Fibroblast of gingiva (primary cell): Measurements from ENCODE around the gene STX16.
"Not testable (repeated sequence)": the region's sequence is repeated elsewhere in the genome, so short reads cannot be mapped to it uniquely, and the experiment has no call there.

Experiments
- DNase-seq: peaks from one replicate; pipeline ENCODE4 v3.0.0-alpha.2; 2011; ENCODE audit warnings: low read depth

Gene STX16

DNA sequence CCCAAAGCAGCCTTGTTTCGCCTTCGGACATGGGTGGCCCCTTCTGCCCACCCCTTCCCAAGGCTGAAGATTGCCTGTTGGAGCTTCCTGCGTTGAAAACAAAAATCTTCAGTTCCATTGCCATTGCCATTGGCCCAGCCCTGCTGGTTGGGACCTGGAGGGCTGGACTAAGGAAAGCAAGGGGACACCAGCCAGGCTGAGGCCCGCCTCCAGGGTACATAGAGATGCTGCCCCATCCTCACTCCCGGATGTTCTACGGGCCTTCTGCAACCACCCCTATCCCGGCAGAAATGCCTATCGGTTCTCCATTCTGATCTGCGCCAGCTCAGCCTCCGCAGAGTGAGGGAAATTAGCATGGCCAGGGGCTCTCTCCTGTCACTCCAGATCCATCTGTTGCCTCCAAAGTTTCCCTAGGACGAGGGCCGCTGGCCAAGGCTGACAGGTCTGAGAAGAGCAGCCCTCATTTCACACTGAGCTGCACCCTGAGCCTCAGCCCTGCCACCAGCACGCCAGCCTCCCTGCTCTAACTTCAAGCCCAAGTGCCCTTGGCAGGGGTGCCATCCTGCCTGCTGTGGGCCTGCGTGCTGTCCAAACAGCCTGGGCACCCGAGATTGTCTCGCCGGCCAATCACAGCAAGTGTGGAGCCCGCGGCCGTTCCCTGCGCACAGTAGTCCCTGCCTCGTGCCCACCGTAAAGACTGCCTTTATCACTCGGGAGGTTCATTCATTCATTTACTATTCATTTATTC, 13.4 kb upstream of the STX16 start:
- DNase-seq = no peak

DNA sequence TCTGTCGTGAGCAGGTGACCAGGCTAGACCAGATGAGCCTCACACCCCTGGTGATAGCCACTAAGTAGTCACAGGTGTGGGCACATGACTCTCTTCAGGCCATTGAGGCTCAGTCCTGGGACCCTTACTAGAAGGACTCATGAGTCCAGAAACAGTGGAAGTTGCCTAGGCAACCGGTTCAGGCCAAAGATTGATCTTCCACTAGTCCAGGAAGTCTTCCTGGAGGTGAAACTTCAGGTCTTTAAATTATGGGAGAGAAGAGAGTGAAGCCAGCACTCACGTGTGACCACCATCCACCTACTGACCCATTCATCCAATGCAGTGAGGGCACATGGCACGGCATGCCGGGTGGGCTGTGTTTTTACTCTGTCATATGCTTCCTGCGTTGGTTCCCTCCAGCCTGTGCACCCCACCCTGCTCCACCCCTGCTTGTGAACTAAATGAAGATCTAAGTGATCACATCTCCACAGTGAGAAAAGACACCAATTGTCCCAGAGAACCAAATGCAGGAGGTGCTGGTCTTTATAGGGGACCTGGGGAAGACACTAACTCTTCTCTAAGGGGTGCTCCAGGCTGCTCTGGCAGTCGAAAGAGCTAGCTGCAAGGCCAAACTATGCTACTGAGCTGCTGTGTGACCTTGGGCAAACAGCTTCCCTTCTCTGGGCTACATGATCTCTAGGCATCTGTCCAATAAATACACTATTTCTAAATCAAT, 12.5 kb upstream of the STX16 start:
- DNase-seq = no peak

DNA sequence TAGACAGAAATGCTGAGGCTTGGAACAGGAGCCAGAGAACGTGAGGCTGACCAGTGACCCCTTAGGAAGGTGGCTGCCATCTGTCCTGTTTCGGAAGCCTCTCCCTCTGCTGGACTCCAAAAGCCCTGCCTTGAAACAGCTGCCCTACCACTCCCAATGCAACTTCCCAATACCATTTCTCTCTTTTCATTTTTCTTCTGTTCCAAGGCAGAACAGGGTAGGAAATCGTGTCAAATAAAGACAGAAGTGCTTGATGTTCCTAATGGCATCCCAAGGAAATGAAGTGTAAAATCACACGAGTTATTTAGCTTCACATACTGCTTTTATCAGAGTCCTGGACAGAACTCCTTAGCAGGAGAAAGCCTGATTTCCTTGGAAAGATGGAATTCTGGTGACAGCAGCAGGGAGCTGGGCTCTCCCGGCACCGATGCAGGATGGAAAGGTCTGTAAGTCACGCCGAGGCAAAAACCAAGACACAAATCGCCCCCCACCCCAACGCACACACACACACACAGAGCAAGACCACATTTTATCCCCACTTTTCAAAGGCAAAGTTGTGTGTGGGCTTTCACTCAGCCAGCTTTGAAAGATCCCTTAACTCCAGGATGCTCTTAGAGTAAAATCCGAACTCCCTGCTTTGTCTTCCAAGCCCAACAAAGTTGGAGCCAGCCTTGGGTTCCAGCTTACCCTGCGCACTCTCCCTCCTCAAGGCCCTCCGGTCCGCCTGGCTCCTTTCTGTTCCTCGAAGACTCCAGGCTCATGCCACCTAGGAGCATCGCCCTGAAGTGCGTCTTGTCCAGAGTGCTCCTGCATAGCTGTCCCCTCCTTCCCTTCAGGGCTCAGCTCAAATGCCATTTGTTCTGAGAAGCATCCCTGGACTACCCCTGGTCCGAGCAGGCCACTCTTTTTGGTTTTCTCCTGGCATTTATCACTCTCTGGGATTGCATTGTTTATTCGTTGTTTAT, 11.6 kb upstream of the STX16 start:
- DNase-seq = no peak

DNA sequence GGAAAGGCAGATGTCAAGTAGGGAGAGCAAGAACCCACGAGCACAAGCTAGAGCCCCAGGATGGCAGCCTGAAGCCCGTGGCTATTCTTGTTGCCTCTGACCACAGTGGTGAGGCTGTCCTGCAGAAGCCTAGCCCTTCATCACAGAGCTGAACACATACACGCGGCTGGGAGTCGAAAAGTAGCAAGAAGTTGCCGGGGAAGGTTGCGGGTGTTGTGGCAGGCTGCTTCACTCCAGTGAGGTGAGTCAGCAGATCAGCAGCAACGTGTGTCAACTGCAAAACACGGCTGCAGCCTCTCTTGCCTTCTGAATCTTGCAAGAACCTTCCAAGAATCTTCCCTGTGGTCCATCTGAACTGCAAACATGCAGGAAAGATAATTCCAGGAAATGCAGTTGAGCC, 10.6 kb upstream of the STX16 start:
- no peak for DNase-seq

DNA sequence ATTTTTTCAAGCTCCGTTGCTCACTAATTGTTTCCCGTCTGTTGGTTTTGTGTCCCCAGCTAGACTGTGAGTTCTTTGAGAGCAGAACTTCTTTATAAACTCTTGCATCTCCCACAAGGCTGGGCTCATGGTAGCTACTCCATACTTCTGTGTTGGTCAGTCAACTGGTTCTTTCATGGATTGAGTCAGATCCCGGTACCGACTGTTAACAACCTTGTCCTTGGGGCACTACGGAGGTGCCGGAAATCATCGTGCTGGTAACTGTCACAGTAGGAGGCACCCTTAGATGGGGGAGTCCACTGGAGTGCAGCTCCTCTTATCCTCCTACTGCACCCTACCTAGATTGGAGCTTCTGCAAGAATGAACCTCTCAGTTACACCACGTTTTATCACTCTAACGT, 8.6 kb upstream of the STX16 start:
- DNase-seq = no peak

DNA sequence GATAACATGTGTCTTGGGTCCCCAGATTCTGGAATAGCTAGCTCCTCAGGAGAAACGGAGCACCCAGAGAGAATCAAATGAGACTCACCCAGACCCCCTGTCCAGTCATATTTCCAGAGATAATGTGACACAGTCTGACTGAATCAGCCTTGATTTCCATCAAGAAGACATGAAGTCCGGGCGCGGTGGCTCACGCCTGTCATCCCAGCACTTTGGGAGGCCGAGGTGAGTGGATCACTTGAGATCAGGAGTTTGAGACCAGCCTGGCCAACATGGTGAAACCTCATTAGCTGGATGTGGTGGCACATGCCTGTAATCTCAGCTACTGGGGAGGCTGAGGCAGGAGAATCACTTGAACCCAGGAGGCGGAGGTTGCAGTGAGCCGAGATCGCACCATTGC, 8.2 kb upstream of the STX16 start:
- not testable (repeated sequence) for DNase-seq

DNA sequence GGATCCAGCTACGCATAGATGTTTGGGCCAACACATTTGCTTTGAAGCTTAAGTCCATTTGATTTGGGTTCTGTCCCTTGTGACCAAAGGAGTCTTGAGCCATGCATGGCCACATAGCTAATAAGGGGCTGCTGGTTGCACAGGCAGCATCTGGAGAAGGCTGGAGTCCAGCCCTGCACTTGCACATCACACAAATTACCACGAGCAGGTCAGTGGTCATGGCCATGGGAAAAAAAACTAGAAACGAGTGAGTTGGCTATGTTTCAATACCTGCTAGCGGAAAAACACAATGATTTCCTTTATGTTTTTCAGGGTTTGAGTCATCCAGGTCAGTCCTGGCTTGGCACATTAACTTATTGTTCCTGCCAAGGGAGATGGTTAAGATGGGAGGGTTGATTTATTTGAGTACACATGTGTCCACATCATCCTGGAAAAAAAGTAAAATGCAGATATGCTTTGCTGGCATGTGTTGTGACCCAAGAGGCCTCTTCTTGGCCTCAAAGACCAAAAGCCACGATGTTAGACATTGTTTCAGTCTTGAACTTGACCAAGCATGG, 5.6 kb upstream of the STX16 start:
- DNase-seq = no peak

DNA sequence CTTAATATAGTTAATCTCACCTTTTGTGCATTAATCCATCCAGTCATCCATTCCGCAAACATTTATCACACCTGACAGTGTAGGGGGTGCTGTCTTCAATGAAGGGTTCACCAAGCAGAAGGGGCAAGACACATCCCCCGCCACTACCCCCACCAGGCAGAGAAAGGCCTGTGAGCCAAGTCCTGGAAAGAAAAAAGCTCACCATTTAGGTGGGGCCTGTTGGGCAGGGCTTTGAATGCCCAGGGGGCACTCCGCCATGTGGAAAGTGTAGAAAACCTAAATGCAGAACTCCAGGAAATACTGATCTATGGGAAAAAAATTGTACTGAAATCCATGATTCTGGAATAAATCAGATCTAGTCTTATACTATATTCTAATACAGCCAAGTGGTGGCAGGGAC, 4.8 kb upstream of the STX16 start:
- DNase-seq = no peak

DNA sequence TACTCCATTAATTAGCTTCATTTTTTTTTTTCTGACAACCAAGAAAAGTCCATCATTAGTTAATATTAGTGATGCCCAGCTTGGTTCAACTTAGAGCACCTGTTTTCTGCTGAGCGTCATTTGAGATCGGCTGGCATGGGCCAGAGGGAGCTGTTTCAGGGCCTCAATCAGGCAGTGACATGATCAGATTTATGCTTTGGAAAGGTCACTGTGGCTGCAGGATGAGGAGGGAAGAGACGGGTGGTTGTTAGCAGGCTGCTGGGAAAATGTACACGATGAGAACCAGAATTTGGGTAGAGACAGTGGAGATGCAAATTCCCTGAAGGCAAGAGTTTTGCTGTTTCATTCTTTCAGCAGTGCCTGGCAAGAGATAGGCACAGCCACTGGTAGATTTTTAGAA, 4.4 kb upstream of the STX16 start:
- no peak for DNase-seq

DNA sequence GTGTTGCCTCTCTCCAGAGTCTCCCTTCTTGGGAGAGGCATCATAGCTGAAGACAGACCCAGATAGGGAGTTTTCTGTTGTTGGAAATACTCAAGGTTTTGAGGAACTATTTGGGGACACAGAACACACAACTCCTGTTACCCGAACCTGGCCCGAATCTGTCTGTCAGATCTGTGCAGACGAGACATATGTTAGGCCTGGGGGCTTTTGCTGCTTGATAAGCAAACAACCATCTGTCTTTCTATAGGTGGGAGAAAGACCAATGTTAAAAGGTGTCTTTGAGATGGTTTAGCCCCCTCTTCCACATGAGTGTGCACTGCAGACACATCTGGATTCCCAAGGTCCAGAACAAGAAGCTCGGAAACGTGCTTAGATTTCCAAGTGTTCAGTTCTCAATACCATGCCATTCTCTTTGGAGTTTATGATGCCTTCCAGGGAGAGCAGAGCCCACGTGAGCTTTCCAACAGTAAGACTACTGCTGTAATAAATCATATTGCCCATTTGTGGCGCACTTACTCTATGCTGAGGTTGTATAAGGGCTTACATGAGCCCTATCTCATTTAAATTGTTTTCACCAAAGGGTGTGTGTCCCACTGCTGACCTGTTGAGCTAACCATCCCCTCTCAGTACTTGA, 3.8 kb upstream of the STX16 start:
- DNase-seq = no peak

DNA sequence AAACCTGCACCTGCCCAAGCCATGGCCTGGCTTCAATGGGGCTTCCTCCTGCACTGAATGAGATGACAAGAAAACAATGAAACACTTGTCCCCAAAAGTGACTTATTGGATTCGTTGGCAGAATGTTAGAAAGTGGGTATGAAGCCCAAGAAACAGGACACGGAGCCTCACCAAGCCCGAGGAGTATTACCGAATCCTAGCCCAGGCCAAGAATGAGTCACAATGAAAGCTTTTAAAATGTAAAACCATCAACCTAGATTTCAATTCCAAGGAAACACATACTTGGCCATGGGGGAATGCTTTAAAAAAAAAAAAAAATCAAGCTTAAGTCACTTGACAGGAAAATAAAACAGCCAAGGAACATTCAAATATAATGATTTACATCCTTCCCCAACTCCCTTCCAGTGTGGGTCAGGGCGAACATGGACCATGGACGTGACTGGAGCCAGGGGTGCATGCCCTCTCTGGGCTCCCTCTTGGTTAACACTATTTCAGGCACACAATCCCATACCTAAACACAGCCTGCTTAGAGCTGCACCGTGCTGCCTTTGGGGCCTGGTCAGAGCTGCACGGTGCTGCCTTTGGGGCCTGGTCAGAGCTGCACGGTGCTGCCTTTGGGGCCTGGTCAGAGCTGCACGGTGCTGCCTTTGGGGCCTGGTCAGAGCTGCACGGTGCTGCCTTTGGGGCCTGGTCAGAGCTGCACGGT, 3.1 kb upstream of the STX16 start:
- peak; percentile 45 for DNase-seq

DNA sequence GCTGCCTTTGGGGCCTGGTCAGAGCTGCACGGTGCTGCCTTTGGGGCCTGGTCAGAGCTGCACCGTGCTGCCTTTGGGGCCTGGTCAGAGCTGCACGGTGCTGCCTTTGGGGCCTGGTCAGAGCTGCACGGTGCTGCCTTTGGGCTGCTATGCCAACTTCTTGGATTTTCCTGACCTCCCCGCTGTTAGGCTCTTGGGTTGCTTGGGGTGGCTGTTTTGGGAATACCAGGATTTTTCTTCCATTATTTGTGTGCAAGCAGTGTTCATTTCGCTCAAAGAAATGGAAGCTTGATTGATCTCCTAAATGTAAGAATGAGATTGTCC, 2.6 kb upstream of the STX16 start:
- DNase-seq = not testable (repeated sequence)

DNA sequence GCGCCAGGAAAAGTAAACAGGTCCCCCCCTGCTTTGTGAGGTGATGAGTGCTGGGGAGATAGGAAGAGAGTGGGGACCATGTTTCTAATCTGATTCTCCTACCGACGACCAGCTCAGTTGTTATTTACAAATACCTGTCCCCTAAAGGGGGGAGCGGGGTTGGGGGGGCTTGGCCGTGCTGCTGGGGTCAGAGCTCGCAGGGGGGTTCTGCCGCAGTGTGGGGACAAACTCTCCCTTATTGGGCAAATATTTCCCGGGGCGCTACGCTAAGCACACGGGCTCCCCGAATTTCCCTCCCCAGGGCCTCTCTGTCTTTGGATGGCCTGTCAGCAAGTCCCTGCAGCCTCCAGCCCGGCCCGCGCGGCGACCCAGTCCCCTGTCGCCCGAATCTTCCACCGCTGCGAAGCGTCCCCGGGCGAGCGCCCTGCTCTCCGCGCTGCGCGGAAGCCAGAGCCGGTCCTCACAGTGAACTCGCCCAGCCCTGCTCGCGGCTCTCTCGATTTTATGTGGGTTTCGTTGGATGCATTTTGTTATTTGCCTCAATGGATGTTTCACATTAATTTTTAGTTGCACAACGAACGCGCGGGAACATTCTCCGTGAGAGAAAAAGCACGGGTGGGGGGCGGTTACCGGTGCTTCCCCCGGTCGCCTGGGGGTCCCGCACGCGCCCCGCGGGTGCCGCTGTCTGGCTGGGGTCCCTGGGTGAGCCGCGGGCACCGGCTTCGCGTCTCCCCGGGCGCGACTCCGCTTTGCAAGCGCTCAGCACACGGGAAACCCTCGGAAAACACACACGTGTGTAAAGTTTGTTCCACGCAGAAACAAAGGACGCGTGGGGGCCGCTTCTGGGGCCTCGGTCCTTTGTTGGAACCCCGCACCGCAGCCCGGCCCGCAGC, 1.5 kb upstream of the STX16 start:
- DNase-seq = no peak

DNA sequence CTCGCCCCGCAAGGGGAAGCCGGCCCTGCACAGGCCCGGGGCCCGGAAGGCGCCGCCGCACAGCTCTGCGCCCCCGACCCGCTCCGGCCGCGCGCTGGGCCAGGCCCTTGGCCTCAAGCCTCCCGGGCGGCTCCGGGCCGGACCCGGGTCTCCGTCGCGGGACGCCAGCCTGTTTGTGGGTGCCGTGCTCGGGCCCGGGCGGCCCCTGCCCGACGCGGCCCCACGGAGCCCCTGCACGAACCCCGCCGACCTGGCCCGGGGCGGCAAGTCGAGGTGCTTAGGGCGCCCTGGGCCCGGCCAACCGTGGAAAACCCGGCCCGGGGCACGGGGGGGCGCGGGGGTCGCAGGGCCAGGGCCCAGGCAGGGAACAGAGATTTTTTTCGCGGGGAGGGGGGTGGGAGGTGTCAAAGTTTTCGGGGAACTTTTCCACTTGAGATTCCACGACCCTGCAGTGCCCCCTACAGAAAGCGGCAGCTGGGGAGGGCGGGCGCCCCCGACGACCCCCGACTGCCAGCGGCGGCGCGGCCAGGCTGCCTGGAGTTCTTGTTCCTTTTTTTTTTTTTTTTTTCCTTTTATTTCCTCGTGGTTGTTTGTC, 805 bp upstream of the STX16 start:
- no peak for DNase-seq

DNA sequence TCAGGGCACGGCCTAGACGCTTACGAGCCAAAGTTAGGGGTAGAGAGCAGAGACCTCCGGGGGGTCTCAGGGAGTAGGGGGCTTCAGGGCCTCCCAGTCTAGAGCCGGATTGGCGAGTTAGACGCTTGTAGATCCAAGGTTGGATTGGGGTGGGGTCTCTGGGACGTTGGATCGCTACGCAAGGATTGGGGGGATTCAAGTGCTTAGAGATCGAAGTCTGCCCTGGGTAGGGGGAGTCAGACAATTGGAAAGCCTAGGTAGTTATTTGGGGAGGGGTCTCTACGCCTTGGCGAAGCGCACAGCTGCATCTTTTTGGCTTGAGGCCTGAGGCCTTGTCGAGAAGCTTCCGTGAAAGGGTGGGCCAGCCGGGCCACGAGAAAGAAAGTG, 469 bp downstream of the STX16 start:
- no peak for DNase-seq

DNA sequence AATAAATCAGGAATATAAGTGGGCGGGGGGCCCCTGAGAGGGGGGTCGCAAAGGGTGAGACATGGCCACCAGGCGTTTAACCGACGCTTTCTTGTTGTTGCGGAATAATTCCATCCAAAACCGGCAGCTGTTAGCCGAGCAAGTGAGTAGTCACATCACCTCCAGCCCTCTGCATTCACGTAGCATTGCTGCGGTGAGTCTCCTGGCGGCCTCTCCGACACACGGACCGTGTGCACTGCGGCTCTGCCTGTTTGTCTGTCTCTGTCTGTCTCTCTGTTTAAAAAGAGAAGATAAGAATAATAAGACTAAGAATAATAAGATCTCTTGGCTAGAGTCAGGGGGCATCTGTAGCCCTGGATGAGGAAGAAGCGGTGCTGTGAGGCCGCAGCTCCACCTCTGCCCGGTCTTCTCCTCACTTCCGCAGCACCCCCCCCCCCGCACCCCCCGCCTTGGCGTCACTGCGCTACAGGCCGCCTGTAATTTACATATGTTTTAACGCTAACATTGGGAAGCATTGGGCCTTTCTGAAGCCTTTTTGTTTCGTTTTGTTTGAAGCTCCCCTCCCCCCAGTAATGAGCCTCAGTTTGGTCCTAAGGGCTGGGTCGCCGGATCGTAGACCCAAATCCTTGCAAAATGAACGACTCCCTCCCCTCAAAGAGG, 993 bp downstream of the STX16 start:
- peak; percentile 73 for DNase-seq

DNA sequence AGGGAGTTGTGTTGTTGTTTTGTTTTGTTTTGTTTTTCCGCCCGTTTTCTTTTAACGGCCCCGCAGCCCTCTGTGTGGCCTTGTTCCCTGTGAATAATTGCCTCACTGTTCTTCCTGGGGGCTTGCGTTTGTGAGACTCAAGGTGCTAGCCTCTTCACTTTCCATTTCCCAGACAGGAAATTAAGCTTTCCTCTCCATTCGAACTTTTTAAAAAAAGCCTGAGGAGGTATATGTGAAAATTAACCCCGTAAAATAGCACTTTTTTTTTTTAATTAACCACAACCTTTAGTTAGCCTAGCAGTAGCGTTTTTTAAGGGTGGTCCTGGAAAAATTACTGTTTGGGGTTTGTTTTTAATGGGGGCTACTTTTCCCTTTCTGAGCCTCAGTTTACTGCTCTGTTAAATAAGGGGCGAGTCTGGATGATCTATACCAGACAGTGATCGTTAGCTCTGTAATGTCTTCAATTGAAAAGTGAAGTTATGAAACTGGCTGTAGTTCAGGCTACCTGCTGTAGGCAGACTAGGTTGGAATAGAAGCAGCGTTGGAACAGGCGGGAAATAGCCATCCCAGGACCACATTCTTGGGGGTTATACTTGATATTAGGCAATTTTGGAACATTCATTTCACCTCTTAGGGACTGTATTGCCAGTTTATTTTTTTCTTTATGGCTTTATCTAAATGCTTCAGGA, 1.7 kb downstream of the STX16 start:
- DNase-seq = no peak

DNA sequence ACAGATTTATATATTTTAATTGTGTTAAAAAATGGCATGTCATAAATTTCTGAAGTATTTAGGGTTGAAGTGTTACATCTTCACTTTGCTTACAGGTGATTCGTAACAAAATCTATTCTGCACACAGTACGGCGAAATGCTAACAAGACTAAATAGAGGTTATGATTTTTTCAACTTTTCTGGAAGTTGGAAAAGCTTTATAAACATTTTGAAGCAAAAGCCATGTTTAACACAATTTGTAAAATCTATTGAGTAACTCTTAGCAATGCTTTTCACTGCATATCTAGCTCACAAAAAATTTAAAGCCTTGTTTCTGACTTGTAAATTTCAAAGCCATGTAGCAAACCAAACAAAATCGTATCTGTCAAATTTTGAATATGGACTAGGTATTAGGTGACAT, 3.3 kb downstream of the STX16 start:
- no peak for DNase-seq
